Smooth muscle cell (in vitro differentiated cells): ENCODE results near the gene PTMS. TPM values are rescaled to one million over a fixed set of nuclear protein-coding genes. Genes with fewer than 3 reads are reported as not detected.

Source experiments
- DNase-seq: peaks from one replicate; lab custom pipeline; 2025; ENCODE audit not compliant: unreplicated experiment; lab: John Stamatoyannopoulos, UW
- H2AFZ ChIP-seq: fragments of 200-600 bp; sonication (generic); 2 replicates; pipeline ENCODE4 v1.6.0; 2016; ENCODE audit warnings: antibody characterized with exemption, low read depth, mild to moderate bottlenecking
- H3F3A ChIP-seq: fragments of 200-600 bp; sonication (generic); 2 replicates; pipeline ENCODE4 v1.6.0; 2017; ENCODE audit warnings: antibody characterized with exemption, low read depth
- H3K27ac ChIP-seq: fragments of 200-600 bp; sonication (generic); 2 replicates; pipeline ENCODE4 v1.5.1; 2016; ENCODE audit warnings: low read depth, mild to moderate bottlenecking
- H3K27me3 ChIP-seq: fragments of 200-600 bp; sonication (generic); 2 replicates; pipeline ENCODE4 v1.6.1; 2016; ENCODE audit warnings: low read depth, mild to moderate bottlenecking
- H3K36me3 ChIP-seq: fragments of 200-600 bp; sonication (generic); 2 replicates; pipeline ENCODE4 v1.5.1; 2016; ENCODE audit warnings: low read depth
- H3K4me1 ChIP-seq: fragments of 200-600 bp; sonication (generic); 2 replicates; pipeline ENCODE4 v1.5.1; 2016; ENCODE audit warnings: low read depth
- H3K4me2 ChIP-seq: fragments of 200-600 bp; sonication (generic); 2 replicates; pipeline ENCODE4 v1.6.0; 2016; ENCODE audit warnings: mild to moderate bottlenecking
- H3K4me3 ChIP-seq: fragments of 200-600 bp; sonication (generic); 2 replicates; pipeline ENCODE4 v1.5.1; 2016; ENCODE audit warnings: mild to moderate bottlenecking
- H3K79me2 ChIP-seq: fragments of 200-600 bp; sonication (generic); 2 replicates; pipeline ENCODE4 v1.6.0; 2016; ENCODE audit warnings: low read depth, mild to moderate bottlenecking
- H3K9ac ChIP-seq: fragments of 200-600 bp; sonication (generic); 2 replicates; pipeline ENCODE4 v1.6.0; 2016; ENCODE audit warnings: low read depth
- H3K9me3 ChIP-seq: fragments of 200-600 bp; sonication (generic); replicated peaks from 2 replicates; pipeline ENCODE4 v1.5.1; 2016; ENCODE audit warnings: low read depth
- H4K20me1 ChIP-seq: fragments of 200-600 bp; sonication (generic); 2 replicates; pipeline ENCODE4 v1.6.0; 2016; ENCODE audit warnings: low read depth
- WGBS: methylation state at CpG from one replicate; pipeline ENCODE4 v1.1.7; 2016; ENCODE audit warnings: low lambda C conversion rate; 5-methylcytosine and 5-hydroxymethylcytosine counted together
- polyA plus RNA-seq: library from polyadenylated mRNA; unstranded; fragments of >200 nt; fragmentation: Nextera tagmentation; extraction: Ambion mirVana; gene quantifications from 2 replicates; pipeline ENCODE4 v1.2.1, GENCODE V29; 2016
- total RNA-seq: library from RNA; depleted of rRNA; stranded (reverse); fragments of >200 nt; gene quantifications from 2 replicates; pipeline ENCODE4 v1.2.3, GENCODE V29; 2014
- TF ChIP-seq, protein P1 (sequence below): fragments of 200-600 bp; sonication (generic); IDR thresholded peaks from 2 replicates; pipeline ENCODE4 v1.5.1; 2017; ENCODE audit warnings: borderline replicate concordance, mild to moderate bottlenecking, antibody characterized with exemption; ENCODE audit not compliant: insufficient read depth, poor library complexity, severe bottlenecking

PTMS gene
- total and polyA plus RNA-seq, 2 experiments from 2014 or later, result 115 to 379 TPM

DNA sequence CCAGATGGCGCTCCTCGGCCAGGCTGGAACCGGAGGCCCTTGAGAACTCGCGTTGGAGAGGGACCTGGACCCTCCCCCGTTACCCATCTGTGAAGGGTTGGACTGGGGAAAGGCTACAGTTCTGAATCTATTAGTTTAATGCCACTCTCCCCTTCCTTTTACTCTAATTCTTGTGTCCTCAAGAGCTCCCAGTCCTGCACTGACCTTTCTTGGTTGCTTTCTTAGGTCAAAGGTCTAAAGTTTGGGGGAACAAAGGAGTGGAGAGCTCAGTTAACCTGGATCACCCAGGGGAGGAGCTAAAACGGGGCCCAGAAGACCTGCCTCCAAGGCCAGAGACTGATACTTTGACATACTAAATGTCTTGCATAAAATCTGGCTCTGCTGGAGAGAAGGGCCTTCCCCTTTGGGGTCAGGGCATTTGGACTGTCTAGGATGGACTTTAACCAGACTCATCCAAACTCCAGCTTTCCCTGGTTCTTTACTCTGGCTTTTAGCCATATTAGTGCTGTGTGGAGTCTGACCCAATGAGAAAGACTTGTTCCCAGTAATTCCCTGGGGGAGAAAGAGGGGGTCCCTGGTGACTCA is 12.3 kb upstream of the PTMS start:
- Histone ChIP-seq H3K4me1 (peaks cover 12% of the 10 kb centered on the region), H3K4me3 (no peak overlapping the region), H3K27ac (no peak overlapping the region), H2AFZ (no peak overlapping the region), H3K4me2 (peak overlapping the region; percentile 67), H3K36me3 (peaks cover 5% of the 10 kb centered on the region), H3K9ac (no peak overlapping the region), H4K20me1 (peaks cover 27% of the 10 kb centered on the region), H3F3A (peaks cover 4% of the 10 kb centered on the region), H3K79me2 (peaks cover 26% of the 10 kb centered on the region), H3K9me3 (no peaks in the 10 kb centered on the region), H3K27me3 (no peaks in the 10 kb centered on the region)
- WGBS, result 2% methylated on average over 7 of the region's 7 CpGs
- DNase-seq, result no peak
- TF ChIP-seq, protein P1, sequence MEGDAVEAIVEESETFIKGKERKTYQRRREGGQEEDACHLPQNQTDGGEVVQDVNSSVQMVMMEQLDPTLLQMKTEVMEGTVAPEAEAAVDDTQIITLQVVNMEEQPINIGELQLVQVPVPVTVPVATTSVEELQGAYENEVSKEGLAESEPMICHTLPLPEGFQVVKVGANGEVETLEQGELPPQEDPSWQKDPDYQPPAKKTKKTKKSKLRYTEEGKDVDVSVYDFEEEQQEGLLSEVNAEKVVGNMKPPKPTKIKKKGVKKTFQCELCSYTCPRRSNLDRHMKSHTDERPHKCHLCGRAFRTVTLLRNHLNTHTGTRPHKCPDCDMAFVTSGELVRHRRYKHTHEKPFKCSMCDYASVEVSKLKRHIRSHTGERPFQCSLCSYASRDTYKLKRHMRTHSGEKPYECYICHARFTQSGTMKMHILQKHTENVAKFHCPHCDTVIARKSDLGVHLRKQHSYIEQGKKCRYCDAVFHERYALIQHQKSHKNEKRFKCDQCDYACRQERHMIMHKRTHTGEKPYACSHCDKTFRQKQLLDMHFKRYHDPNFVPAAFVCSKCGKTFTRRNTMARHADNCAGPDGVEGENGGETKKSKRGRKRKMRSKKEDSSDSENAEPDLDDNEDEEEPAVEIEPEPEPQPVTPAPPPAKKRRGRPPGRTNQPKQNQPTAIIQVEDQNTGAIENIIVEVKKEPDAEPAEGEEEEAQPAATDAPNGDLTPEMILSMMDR, result no peak

DNA sequence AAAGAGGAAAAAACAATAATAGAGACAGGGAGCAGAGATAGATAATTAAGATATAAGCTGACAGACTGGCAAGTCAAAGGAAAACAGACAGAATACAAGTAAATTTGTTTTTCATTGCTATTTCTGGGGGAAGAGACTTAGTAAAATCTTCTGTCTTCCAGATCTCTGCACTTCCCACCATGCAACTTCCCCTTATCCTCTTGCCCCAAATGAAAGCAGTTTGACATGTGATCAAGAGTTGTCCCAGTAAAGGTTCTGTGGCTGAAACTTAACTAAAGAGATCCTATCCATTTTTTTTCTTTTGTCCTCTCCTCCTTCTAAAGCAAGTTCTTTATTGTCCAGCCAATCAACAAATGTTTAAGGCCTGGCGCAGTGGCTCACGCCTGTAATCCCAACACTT is 11.8 kb upstream of the PTMS start:
- no peak for DNase-seq
- Histone ChIP-seq H2AFZ (no peak overlapping the region), H3K79me2 (peaks cover 26% of the 10 kb centered on the region), H3F3A (peaks cover 4% of the 10 kb centered on the region), H3K9ac (no peak overlapping the region), H3K4me3 (no peak overlapping the region), H3K36me3 (peaks cover 5% of the 10 kb centered on the region), H3K27me3 (no peaks in the 10 kb centered on the region), H3K9me3 (no peaks in the 10 kb centered on the region), H3K4me1 (peaks cover 14% of the 10 kb centered on the region), H4K20me1 (peaks cover 27% of the 10 kb centered on the region), H3K4me2 (no peak overlapping the region), H3K27ac (no peak overlapping the region)
- TF ChIP-seq, protein P1, result no peak
- WGBS, result 93% methylated on average over 2 of the region's 2 CpGs

DNA sequence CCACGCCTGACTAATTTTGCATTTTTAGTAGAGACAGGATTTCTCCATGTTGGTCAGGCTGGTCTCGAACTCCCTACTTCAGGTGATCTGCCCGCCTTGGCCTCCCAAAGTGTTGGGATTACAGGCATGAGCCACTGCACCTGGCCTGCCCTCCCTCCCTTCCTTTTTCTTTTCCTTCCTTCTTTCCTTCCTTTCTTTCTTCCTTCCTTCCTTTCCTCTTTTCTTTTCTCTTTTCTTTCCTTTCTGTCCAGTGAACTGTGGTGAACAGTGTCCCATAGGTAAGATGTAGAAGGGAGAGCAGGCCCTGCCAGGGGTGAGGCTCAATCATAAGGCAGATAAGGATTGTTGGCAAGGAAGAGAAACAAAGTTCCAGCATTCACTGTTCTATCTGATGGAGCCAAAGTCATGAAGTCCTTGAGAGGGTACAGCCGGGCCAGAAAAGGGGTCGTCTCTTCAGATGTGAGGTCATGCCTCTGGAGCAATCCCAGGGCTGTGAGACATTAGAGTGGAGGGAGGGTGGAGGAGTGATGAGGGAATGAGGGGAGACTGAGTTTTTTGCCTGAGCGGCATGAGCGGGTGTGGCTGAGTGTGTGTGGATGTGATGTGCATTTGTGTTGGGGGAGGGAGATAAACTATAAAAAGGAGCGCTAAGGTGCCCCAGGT is 9.0 kb upstream of the PTMS start:
- H3K36me3 ChIP-seq, result no peaks in the 10 kb centered on the region
- H3F3A ChIP-seq, result peaks cover 4% of the 10 kb centered on the region
- TF ChIP-seq, protein P1, result no peak
- DNase-seq, result no peak
- no peak overlapping the region for H3K4me3 ChIP-seq
- H3K4me1 ChIP-seq, result peaks cover 20% of the 10 kb centered on the region
- no peaks in the 10 kb centered on the region for H3K9me3 ChIP-seq
- peaks cover 2% of the 10 kb centered on the region for H4K20me1 ChIP-seq
- H3K27me3 ChIP-seq, result no peaks in the 10 kb centered on the region
- no peak overlapping the region for H3K9ac ChIP-seq
- WGBS, result 90% methylated on average over 8 of the region's 8 CpGs
- H2AFZ ChIP-seq, result no peak overlapping the region
- H3K79me2 ChIP-seq, result peaks cover 7% of the 10 kb centered on the region
- no peak overlapping the region for H3K27ac ChIP-seq
- H3K4me2 ChIP-seq, result no peak overlapping the region
